Osteoblast (primary cell): Measurements from ENCODE around the gene AP3B2. TPM values are rescaled to one million over a fixed set of nuclear protein-coding genes. Genes with fewer than 3 reads are reported as not detected.

ENCODE experiments used
- DNase-seq: peaks from one replicate; pipeline ENCODE4 v3.0.0; 2011; ENCODE audit warnings: low spot score, mixed read lengths; ENCODE audit not compliant: insufficient read length; ENCODE audit errors: missing footprints
- H2AFZ ChIP-seq: 2 replicates; pipeline ENCODE4 v1.6.0; 2011; ENCODE audit warnings: mild to moderate bottlenecking, low read length
- H3K27ac ChIP-seq: 2 replicates; pipeline ENCODE4 v1.5.1; 2011; ENCODE audit warnings: mild to moderate bottlenecking, low read depth, low read length, moderate library complexity
- H3K27me3 ChIP-seq: 2 replicates; pipeline ENCODE4 v1.6.0; 2012; ENCODE audit warnings: mild to moderate bottlenecking, control low read depth, inconsistent platforms, low read length, moderate library complexity; ENCODE audit not compliant: insufficient read depth
- H3K36me3 ChIP-seq: 2 replicates; pipeline ENCODE4 v1.5.1; 2011; ENCODE audit warnings: mild to moderate bottlenecking, low read length, control low read depth, moderate library complexity; ENCODE audit not compliant: insufficient read depth
- H3K4me1 ChIP-seq: 2 replicates; pipeline ENCODE4 v1.5.1; 2011; ENCODE audit warnings: mild to moderate bottlenecking, low read length, control low read depth, moderate library complexity; ENCODE audit not compliant: insufficient read depth
- H3K4me2 ChIP-seq: 2 replicates; pipeline ENCODE4 v1.6.0; 2011; ENCODE audit warnings: mild to moderate bottlenecking, low read length; ENCODE audit not compliant: insufficient read depth
- H3K4me3 ChIP-seq: fragments of 200-600 bp; sonication (generic); 3 replicates; pipeline ENCODE4 v1.5.1; 2012; ENCODE audit warnings: mild to moderate bottlenecking, low read length, inconsistent platforms; ENCODE audit not compliant: insufficient read depth
- H3K79me2 ChIP-seq: 2 replicates; pipeline ENCODE4 v1.6.0; 2012; ENCODE audit warnings: mild to moderate bottlenecking, low read length, control low read depth, inconsistent platforms; ENCODE audit not compliant: insufficient read depth
- H3K9me3 ChIP-seq: 2 replicates; pipeline ENCODE4 v1.5.1; 2011; ENCODE audit warnings: low read depth, low read length, control low read depth
- H4K20me1 ChIP-seq: 2 replicates; pipeline ENCODE4 v1.6.0; 2012; ENCODE audit warnings: mild to moderate bottlenecking, low read length, control low read depth; ENCODE audit not compliant: insufficient read depth
- total RNA-seq: library from RNA; depleted of rRNA; stranded (reverse); fragments of >200 nt; gene quantifications from 2 replicates; pipeline ENCODE4 v1.2.3, GENCODE V29; 2012
- TF ChIP-seq, protein P1 (sequence below): IDR thresholded peaks from 2 replicates; pipeline ENCODE4 v1.5.1; 2011; ENCODE audit warnings: mild to moderate bottlenecking, low read depth, low read length, moderate library complexity; ENCODE audit errors: extremely low read depth

AP3B2 gene
- total RNA-seq, 1 donor = 0.36 TPM

DNA sequence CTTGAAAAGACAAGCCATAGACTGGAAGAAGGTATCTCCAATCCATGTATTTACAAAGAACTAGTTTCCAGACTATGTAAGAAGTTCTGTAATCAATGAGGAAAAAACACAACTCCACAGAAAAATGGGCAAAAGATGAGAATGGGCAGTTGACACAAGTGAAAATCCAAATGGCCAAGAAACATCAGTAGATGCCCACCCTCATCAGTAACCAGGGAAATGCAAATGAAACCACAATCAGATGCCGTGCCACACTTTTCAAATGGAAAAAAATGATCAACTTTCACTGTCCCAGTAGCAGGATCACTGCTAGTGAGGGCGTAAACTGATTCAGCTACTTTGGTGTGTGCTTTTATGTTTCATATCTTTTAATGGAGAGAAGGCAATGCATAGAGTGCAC, 58.0 kb downstream of the AP3B2 start:
- DNase-seq = peak; percentile 11
- TF ChIP-seq, protein P1, sequence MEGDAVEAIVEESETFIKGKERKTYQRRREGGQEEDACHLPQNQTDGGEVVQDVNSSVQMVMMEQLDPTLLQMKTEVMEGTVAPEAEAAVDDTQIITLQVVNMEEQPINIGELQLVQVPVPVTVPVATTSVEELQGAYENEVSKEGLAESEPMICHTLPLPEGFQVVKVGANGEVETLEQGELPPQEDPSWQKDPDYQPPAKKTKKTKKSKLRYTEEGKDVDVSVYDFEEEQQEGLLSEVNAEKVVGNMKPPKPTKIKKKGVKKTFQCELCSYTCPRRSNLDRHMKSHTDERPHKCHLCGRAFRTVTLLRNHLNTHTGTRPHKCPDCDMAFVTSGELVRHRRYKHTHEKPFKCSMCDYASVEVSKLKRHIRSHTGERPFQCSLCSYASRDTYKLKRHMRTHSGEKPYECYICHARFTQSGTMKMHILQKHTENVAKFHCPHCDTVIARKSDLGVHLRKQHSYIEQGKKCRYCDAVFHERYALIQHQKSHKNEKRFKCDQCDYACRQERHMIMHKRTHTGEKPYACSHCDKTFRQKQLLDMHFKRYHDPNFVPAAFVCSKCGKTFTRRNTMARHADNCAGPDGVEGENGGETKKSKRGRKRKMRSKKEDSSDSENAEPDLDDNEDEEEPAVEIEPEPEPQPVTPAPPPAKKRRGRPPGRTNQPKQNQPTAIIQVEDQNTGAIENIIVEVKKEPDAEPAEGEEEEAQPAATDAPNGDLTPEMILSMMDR = no peak
- no peak overlapping the region for H3K4me3 ChIP-seq
- H3K9me3 ChIP-seq = no peaks in the 10 kb centered on the region
- no peaks in the 10 kb centered on the region for H3K36me3 ChIP-seq
- no peaks in the 10 kb centered on the region for H3K4me1 ChIP-seq
- H3K27me3 ChIP-seq = peaks cover 26% of the 10 kb centered on the region
- H3K79me2 ChIP-seq = no peaks in the 10 kb centered on the region
- H3K4me2 ChIP-seq = no peak overlapping the region
- H4K20me1 ChIP-seq = no peaks in the 10 kb centered on the region
- H2AFZ ChIP-seq = no peak overlapping the region
- no peak overlapping the region for H3K27ac ChIP-seq

DNA sequence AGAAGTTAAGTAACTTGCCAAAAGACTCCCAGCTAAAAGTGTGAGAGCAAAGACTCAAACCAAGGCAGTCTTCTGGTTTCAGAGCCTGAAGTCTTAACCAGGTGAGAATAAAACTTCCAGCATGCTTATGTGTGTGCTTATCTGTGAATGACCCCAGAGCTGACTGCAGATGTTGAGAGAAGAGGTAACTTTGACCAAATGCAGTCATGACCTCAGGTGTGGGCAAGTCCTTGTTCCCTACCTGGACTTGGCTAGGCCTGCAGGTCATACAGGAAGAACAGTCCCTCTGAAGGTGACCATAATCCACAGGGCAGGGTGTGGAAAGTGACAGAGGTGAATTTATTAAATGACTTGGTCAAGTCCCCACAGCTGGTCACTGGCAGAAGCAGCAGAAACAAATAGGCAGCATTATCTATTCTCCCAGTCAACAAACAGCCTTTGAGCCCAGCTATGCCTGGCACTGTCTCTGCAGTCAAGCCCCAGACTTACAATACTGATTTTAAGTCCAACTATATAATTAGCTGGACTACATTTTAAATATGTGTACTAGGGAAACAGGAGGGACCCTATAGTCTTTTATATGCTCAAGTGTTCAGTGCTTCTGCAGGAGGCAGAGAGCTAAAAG, 59.5 kb downstream of the AP3B2 start:
- Histone ChIP-seq H4K20me1 (no peaks in the 10 kb centered on the region), H3K27me3 (peaks cover 39% of the 10 kb centered on the region), H3K4me1 (no peaks in the 10 kb centered on the region), H3K9me3 (no peaks in the 10 kb centered on the region), H3K36me3 (no peaks in the 10 kb centered on the region), H3K4me3 (no peak overlapping the region), H3K79me2 (no peaks in the 10 kb centered on the region), H3K27ac (no peak overlapping the region), H3K4me2 (no peak overlapping the region), H2AFZ (no peak overlapping the region)
- TF ChIP-seq, protein P1 = no peak
- peak; percentile 72 for DNase-seq

DNA sequence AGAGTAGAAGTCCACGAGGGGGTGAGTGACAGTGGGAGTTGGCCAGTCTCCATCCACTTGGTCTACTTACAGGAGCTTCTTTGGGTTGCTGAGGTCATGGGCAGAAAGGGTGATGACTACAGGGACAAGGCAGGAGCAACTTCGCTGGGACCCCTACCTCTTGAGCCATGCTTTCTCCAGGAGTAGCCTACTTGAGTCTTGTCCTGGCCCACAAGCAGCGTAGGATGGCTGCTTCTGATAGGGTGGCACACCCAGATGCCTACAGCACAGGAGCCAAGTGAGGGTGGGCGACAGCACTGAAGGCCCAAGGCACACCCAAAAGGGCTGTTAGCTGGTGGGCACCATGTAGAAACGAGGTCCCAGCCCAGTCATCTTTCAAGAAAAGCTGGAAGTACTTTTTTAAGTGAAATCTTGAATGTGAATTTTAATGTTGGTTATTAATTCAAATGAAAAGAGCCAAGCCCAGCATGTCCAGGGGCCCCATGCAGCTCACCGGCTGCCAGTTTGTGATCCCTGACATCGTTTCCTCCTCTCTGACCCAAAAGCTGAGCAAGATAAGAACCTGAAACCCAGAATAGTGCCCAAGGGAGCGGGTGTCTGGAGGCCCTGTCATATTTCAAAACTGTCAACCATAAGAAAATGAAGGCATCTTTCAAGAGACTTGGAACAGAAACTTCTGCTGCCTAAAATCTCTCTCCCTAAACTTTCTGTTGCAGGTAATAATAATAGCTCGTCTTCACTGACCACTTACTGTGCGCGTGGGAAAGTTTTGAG, 60.3 kb downstream of the AP3B2 start:
- Histone ChIP-seq H4K20me1 (no peaks in the 10 kb centered on the region), H3K9me3 (no peaks in the 10 kb centered on the region), H3K36me3 (no peaks in the 10 kb centered on the region), H2AFZ (no peak overlapping the region), H3K4me2 (no peak overlapping the region), H3K4me1 (no peaks in the 10 kb centered on the region), H3K4me3 (no peak overlapping the region), H3K27me3 (peaks cover 44% of the 10 kb centered on the region), H3K79me2 (no peaks in the 10 kb centered on the region), H3K27ac (no peak overlapping the region)
- peak; percentile 71 for DNase-seq
- TF ChIP-seq, protein P1 = no peak
